Measurements from ENCODE around the gene DRAP1. TPM values are rescaled to one million over a fixed set of nuclear protein-coding genes. Genes with fewer than 3 reads are reported as not detected.

Gene DRAP1
- total and polyA plus RNA-seq, 9 of the 15 experiments (the other 6 are each of a cell fraction or from before 2014, with no cell fraction given): 9.6 to 200 (median 92.9) TPM

DNA sequence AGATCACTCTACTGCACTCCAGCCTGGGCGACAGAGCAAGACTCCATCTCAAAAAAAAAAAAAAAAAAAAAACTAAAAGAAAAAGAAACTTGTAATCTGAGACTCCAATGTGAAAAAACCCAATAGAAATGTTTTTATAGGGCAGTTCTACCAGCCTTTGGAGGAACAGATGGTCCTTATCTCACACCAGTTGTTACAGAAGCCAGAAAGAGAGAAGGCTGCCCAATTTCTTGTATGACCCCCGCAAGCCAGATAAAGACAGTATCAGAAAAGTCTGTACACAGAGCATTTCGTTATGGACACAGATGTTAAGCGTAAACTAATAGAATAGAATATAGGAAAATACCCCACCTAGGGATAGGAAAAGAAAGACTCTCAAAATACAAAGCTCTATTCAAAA lies 14.8 kb downstream of the DRAP1 start (continued):
- TF ChIP-seq POLR2AphosphoS5 (IDR thresholded peaks at IDR 0.05; ENCODE audit: control insufficient read depth, insufficient read depth, low read depth, low read length) (peak; percentile 82; the same call in 1 of the 2 replicates), SMAD3 (CRISPR knock-in tag; conservative IDR thresholded peaks at IDR 0.05) (no peak), STAT5B (CRISPR knock-in tag; IDR thresholded peaks at IDR 0.05) (no peak), CCNT2 (IDR thresholded peaks at IDR 0.05; ENCODE audit: borderline replicate concordance, extremely low read depth, insufficient read length, low read depth, low read length) (no peak), ZNF232 (CRISPR knock-in tag; IDR thresholded peaks at IDR 0.05) (no peak)

DNA sequence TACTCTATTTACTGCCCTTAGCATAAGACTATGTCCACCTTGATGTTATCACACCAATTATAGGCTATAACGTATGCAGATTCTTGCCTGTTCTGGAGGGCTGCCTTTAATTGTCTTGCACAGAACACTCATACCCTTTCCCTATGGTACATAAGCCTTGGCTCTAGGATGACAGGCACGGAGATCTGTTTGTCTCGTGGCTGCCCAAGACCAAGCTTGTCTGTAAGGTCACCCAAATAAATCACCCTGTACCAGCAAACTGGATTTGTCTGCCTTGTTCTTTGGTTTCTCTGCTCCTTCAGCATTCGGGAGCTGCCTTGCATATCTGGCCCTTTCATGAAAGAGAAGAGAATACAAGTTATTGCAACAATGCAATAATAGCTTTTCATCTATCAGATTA lies 18.5 kb downstream of the DRAP1 start:
- WGBS (ENCODE audit: insufficient coverage, low coverage, missing lambda C conversion rate): 10% methylated on average over 4 of the region's 4 CpGs
- intact Hi-C loops (cut with micrococcal nuclease) (no loop called here), in situ Hi-C loops (cut with MboI) (no loop called here)
- TF ChIP-seq TCFL5 (CRISPR knock-in tag; conservative IDR thresholded peaks at IDR 0.05) (no peak), XRCC5 (IDR thresholded peaks at IDR 0.05; ENCODE audit: low read depth, low read length) (no peak), ZNF316 (IDR thresholded peaks at IDR 0.05) (no peak), FOXJ3 (CRISPR knock-in tag; IDR thresholded peaks at IDR 0.05) (no peak), POLR2AphosphoS5 (IDR thresholded peaks at IDR 0.05; ENCODE audit: control insufficient read depth, insufficient read depth, low read depth, low read length) (no peak), SRSF9 (IDR thresholded peaks at IDR 0.05; ENCODE audit: borderline replicate concordance, low read depth, low read length) (no peak), ZNF232 (CRISPR knock-in tag; IDR thresholded peaks at IDR 0.05) (no peak)
- BruUV-seq (replicated peaks): no TSS peak
- Histone ChIP-seq H4K20me1 (replicated peaks; ENCODE audit: control insufficient read depth, insufficient read depth, low read length) (0 out of 2 replicates have a peak, but pooled peaks cover 4% of the 10 kb centered on the region), H3K27ac (ENCODE audit: extremely low read depth, low read depth, low read length) (no peak overlapping the region), H3K4me2 (ENCODE audit: insufficient read depth, low read length) (no peak overlapping the region), H3K4me3 (no peak overlapping the region), H3K79me2 (ENCODE audit: control insufficient read depth, insufficient read depth, low read length) (no peaks in the 10 kb centered on the region), H3K9me1 (ENCODE audit: control insufficient read depth, insufficient read depth, low read length) (no peaks in the 10 kb centered on the region), H3K9me3 (replicated peaks; ENCODE audit: control insufficient read depth, insufficient read depth, low read depth, low read length) (no peaks in the 10 kb centered on the region), H3K4me1 (replicated peaks in 1 of 2; ENCODE audit: control insufficient read depth in 2 of 2, insufficient read depth in 2 of 2, low read length in 2 of 2) (peaks cover 17 to 35% of the 10 kb centered on the region in 2 experiments; a peak in 4 of 5 replicates), H3K9ac (ENCODE audit: insufficient read depth in 1 of 2, low read depth in 2 of 2, low read length in 2 of 2) (no peak overlapping the region), H2AFZ (ENCODE audit: low read depth, low read length) (peak overlapping the region; percentile 7), H3K27me3 (ENCODE audit: control insufficient read depth in 2 of 2, insufficient read depth in 2 of 2, low read length in 2 of 2) (no peaks in the 10 kb centered on the region), H3K36me3 (ENCODE audit: control insufficient read depth, insufficient read depth, low read length) (no peaks in the 10 kb centered on the region)
- FAIRE-seq: no peak
- DNase-seq (ENCODE audit: extremely low read depth in 1 of 4, low spot score in 3 of 4): no peak
- POLR2A ChIA-PET: interaction anchor here (1.0 to 1.5 kb wide), 3 partner anchors 9 to 23 kb away, joined by 3 to 4 read pairs (median 3); no protein-coding TSS in a partner anchor
- CTCF ChIA-PET (ENCODE audit: low intra/inter-chr PET ratio): no interaction called here
- ATAC-seq: no peak
